GM21526 (cell line): ENCODE measurements around the gene SH3D19.
"Not testable (repeated sequence)": the region's sequence is repeated elsewhere in the genome, so short reads cannot be mapped to it uniquely, and the experiment has no call there.

Source experiments
- ATAC-seq: cut with Tn5 transposase; IDR thresholded peaks from one replicate; pipeline ENCODE4 v1.9.1; 2021; ENCODE audit warnings: moderate library complexity; ENCODE audit not compliant: unreplicated experiment, low FRiP score

Gene SH3D19

DNA sequence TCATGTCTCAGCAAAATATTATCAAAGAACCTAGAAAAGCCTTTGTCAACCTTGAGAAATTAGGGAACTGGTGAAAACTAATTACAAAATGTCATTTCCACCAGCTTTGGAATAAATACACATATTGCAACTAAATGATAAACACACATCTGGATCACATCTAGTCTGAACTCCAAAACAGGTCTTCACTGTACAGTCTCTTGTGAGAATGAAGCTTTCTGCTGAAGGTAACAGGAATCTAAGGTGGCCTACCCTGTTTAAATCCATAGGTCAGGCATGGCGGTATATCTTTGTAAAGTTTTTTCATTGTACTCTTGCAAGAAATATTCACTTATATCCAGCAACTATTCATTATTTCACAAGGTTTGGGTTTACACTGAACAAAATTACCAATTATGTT, 1.7 kb downstream of the SH3D19 start:
- no peak for ATAC-seq

GRCh38 chr4:151322570-151322969, 2.8 kb downstream of the SH3D19 start:
- ATAC-seq: no peak

GRCh38 chr4:151322161-151322560, 3.2 kb downstream of the SH3D19 start:
- ATAC-seq: not testable (repeated sequence)

GRCh38 chr4:151321586-151321985, 3.8 kb downstream of the SH3D19 start:
- ATAC-seq: no peak

DNA sequence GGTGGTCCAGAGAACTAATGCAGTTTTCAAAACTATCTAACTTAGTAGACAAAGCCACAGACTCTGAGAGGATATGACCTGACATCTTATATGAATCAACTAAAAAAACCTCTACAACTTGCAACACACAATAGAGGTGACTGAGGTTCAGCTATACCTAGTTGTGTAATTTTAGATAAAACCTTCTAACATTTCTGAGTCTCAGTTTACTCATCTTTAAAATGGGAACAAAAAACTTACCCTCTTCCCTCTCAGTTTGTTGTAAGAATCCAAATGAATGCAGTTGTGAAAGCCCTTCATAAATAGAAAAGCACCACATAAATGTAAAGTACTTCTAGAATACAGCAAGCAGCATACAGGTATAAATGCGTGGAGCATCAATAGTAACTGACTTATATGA, 5.9 kb downstream of the SH3D19 start:
- no peak for ATAC-seq

DNA sequence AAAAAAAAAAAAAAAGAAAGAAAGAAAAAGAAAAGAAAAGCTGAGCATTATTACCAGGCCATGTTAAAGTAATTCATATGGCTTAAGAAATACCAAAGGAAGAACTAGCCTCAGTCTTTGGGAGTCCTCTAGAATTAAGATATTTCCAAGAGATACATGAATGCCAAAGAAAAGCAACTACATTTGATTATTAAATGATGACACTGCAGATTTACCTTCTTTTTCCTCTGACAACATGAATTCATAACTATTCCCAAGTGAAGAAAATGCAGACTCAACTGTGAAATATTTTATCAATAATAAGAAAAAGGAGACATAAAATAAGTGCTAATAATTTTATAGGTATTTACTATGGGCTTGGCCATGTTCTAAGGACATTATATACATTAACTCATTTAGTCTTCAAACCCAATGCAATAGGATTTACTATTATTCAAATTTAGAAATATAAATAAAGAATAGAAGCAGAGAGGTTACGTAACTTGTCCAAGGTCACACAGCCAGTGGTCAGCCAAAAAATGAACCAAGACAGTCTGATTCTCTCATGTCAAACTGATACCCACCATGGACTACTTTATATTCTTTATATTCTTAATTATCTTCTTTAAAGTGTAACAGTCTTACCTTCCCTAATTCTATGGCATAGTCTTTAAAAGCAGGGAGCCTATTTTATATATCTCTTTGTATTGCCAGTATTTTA, 6.9 kb downstream of the SH3D19 start:
- no peak for ATAC-seq

DNA sequence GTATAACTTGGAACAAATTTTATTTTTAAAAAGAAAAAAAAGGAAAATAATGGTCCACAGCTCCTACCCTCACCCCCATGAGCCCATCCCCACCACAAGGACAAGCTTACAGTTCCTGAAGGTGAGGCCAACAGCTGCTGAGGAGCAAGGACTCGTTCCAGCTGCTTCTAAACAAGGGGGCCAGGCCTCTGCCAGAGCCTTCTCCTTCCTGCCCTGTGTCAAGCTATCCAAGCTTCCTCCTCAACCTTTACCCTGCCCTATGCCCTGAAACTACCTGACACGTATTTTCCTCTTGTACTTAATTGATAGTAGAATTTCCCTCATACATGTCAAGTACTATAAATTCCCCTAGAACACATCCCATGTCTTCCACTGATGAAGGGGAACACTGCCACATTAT, 8.8 kb downstream of the SH3D19 start:
- no peak for ATAC-seq

- ATAC-seq: no peak
Measured at GRCh38 chr4:151315212-151315886, 10.1 kb downstream of the SH3D19 start.

- ATAC-seq: no peak
Measured at GRCh38 chr4:151314479-151314878, 10.9 kb downstream of the SH3D19 start.

DNA sequence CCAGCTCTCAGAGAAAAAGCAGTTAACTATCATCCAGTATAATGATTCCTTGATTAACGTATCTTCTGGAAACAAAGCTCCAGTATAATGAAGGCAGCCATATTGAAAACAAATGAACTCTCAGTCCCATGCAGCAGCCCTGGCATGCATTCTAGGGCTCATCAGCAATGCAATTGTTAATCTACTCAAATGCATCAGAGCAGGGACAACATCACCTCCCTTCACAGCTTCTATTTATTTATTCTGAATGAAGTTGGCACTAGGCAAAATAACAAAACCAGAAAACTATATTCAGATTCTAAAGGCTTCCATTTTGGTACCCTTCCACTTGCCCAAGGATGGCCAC, 11.4 kb downstream of the SH3D19 start:
- no peak for ATAC-seq

- ATAC-seq: no peak
Measured at GRCh38 chr4:151313306-151314009, 11.9 kb downstream of the SH3D19 start.

DNA sequence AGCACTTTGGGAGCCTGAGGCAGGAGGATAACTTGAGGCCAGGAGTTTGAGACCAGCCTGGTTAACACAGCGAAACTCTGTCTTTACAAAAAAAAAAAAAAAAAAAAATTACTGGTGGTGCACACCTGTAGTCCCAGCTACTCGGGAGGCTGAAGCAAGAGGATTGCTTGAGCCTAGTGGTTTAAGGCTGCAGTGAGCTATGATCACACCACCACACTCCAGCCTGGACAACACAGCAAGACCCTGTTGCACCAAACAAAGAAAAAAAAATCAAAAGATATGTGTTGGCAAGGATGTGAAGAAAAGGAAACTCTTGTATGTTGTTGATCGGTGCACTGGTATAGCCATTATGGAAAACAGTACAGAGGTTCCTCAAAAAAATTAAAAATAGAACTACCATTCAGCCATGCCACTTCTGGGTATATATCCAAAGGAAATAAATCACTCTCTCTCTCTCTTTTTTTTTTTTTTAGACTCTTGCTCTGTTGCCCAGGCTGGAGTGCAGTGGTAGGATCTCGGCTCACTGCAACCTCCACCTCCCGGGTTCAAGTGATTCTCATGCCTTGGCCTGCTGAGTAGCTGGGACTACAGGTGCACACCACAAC, 15.2 kb downstream of the SH3D19 start:
- ATAC-seq: no peak

DNA sequence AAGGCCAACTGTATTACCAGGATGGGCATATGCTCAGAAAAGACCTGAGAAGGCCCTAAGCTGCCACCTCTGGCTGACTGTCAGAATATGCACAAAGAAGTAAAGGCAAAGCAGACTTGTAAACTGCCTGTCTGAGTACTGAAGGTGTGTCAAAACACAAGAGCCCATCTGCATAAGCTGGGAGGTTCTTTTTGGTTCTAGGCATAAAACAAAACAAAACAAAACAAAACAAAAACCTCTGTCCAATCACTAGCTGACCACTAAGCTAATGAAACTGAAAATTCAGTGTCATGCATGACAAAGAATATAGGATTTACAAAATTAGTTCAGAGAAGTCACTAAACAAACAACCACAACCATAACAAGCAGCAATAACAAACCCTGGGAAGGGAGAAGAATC, 20.6 kb downstream of the SH3D19 start:
- ATAC-seq: peak; percentile 81

- no peak for ATAC-seq
Measured at GRCh38 chr4:151304226-151304625, 21.2 kb downstream of the SH3D19 start.

GRCh38 chr4:151302432-151302831, 23.0 kb downstream of the SH3D19 start:
- ATAC-seq: no peak

DNA sequence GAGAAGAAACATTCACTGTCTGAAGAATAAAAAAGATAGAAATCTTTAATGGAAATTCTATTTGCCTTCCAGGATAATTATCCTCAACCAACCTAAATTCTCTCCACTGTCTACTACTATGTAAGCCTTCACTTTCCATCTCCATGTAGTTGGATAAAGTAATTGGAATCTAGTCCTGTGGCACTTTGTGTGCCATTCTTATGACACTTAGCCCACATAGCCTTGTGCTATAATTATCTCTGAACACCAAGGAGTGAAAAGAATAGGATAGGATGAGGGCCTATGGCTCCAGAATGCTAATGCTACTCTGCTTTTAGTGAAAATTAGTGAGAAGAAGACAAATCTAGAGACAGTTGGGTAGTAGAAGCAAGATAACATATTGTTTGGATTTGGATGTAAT, 28.2 kb downstream of the SH3D19 start:
- no peak for ATAC-seq

GRCh38 chr4:151296227-151296626, 29.2 kb downstream of the SH3D19 start:
- no peak for ATAC-seq

GRCh38 chr4:151294833-151295496, 30.4 kb downstream of the SH3D19 start:
- ATAC-seq: no peak

DNA sequence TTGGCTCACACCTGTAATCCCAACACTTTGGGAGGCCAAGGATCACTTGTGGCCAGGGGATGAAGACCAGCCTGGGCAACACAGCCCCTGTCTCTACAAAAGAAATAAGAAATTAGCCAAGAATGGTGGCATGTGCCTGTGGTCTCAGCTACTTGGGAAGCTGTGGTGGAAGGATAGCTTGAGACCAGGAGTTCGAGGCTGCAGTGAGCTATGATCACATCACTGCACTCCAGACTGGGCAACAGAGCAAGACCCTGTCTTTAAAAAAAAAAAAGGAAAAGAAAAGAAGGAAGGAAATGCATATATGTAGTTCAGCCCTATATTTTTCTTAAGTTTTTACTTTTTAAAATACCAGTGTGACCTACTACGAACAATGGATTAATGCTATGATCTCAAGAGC, 33.4 kb downstream of the SH3D19 start:
- ATAC-seq: no peak

DNA sequence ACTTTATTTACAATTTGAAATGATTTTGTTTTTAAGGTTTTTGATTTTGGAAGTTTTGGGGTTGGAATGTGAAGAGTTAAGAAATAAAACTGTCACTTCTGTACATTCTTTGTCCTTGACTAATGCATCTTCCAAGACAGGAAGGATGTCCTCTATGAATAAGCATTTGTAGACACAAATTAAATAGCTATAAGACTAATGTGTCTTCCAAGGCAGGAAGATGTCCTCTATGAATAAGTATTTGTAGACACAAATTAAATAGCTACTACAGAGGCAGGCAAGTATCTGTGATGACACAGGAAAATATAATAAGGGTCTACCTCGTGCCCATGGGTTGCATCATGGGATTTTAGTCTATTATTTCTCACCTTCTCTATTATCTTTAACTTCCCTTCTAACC, 33.9 kb downstream of the SH3D19 start:
- ATAC-seq: no peak

DNA sequence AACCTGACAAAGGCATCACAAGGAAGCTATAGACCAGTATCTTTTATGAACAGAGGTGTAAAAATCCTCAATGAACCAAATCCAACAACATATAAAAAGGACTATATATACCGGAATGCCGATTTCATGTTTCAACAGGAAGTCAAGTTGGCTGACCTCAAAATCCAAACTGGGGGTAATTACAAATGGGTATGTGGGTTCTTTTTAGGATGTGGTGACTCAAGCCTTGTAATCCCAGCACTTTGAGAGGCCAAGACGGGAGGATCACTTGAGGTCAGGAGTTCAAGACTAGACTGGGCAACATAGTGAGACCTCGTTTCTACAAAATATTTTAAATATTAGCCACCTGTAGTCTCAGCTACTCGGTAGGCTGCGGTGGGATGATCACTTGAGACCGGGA, 38.0 kb downstream of the SH3D19 start:
- ATAC-seq: no peak
